ENCODE data around the gene FOXJ1. TPM values are rescaled to one million over a fixed set of nuclear protein-coding genes. Genes with fewer than 3 reads are reported as not detected.

FOXJ1 gene
- total and polyA plus RNA-seq, 2 of the 8 experiments (the other 6 are each of a cell fraction or from before 2014, with no cell fraction given), result 4.7 to 5.4 TPM

DNA sequence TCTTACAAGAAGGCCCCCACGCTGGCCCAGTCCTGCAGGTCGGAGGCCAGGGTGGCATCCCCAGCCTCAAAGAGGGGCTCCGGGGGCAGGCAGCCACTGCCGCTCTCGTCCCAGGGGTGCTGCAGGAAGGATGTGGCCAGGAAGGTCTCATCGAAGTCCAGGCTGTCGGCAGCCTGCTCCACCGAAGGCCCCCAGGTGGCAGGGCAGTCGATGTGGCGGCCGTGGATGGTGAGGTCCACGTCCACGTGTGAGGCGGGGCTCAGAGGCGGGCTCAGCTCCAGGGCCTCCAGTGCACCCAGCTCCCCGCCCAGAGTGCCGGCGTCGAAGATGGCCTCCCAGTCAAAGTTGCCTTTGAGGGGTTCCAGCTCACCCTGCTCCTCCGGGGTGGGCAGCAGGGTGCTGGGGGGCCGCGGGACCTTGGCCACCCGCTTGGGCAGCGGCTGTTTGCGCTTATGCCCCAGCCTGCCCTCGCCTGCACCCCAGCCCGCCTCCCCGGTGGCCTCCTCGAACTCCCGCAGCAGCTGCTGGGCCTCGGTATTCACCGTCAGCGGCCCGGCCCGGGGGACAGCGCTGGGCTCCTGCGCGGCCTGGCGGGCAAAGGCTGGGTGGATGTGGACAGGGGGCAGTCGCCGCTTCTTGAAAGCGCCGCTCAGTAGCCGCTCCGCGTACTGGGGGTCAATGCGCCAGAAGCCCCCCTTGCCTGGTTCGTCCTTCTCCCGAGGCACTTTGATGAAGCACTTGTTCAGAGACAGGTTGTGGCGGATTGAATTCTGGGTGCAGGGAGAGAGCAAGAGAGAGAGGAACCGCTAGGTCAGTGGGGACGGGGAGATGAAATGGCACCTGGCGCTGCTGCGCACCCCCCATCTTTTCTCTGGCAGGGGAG lies 3.5 kb downstream of the FOXJ1 start:
- H2BK5ac ChIP-seq (ENCODE audit: low read depth, low read length), result peak overlapping the region; percentile 24; the same call in 1 of the 2 replicates
- H3K79me2 ChIP-seq (ENCODE audit: control insufficient read depth in 1 of 2, insufficient read depth in 2 of 2, low read length in 2 of 2), result no peaks in the 10 kb centered on the region
- no peak overlapping the region for H2BK120ac ChIP-seq (replicated peaks; ENCODE audit: low read depth, low read length)
- no peak overlapping the region; a peak in 1 of 7 replicates for H3K9ac ChIP-seq (replicated peaks in 1 of 4; ENCODE audit: extremely low read depth in 1 of 4, low read depth in 3 of 4, low read length in 3 of 4)
- H4K8ac ChIP-seq (ENCODE audit: extremely low read depth, insufficient read depth, low read length), result peak overlapping the region; percentile 5; the same call in 1 of the 2 replicates
- FAIRE-seq (no peak), DNase-seq (ENCODE audit: low read depth in 1 of 2, low spot score in 2 of 2) (peak in 1 of 2 experiments; percentile 77)
- H3K4me1 ChIP-seq (replicated peaks in 1 of 4; ENCODE audit: control insufficient read depth in 3 of 4, insufficient read depth in 4 of 4, low read length in 3 of 4), result peaks cover 7 to 76% (median 60%) of the 10 kb centered on the region in 4 experiments
- ChIA-PET CTCF (ENCODE audit: partially characterized antibody) (interaction anchor here (0.6 to 41.5 kb wide), 8 partner anchors 14 to 323 kb away, joined by 3 to 778 read pairs (median 3); partner anchors contain the start of gene FOXJ1), POLR2A (ENCODE audit: partially characterized antibody) (interaction anchor here (0.8 to 9.3 kb wide), 4 partner anchors 11 to 127 kb away, joined by 3 to 70 read pairs (median 4); partner anchors contain the start of gene RNF157)
- no peaks in the 10 kb centered on the region for H4K20me1 ChIP-seq (replicated peaks in 1 of 2; ENCODE audit: control insufficient read depth in 1 of 2, insufficient read depth in 2 of 2, low read length in 2 of 2)
- peaks cover 21% of the 10 kb centered on the region for H3K23me2 ChIP-seq (ENCODE audit: low read depth, low read length)
- H3K27ac ChIP-seq (ENCODE audit: low read depth, low read length), result no peak overlapping the region
- no peak overlapping the region for H3K4ac ChIP-seq (replicated peaks; ENCODE audit: insufficient read length, low read depth, low read length)
- H2BK15ac ChIP-seq (ENCODE audit: low read length), result peak overlapping the region; percentile 92; the same call in 1 of the 2 replicates
- peak overlapping the region; percentile 65; the same call in 1 of the 2 replicates for H3K18ac ChIP-seq (ENCODE audit: extremely low read depth, low read length)
- no peak overlapping the region for H3K14ac ChIP-seq (ENCODE audit: insufficient read length)
- no peak overlapping the region; the same call in 1 of the 2 replicates for H2BK20ac ChIP-seq (ENCODE audit: low read length)
- H3K23ac ChIP-seq (ENCODE audit: insufficient read length), result no peak overlapping the region
- peak overlapping the region; percentile 80; the same call in 1 of the 2 replicates for H2BK12ac ChIP-seq (ENCODE audit: low read depth, low read length)
- peak overlapping the region; percentile 48; the same call in 1 of the 2 replicates for H2AK5ac ChIP-seq (ENCODE audit: low read depth, low read length)
- peak overlapping the region; percentile 10 to 71 (median 20); a peak in 7 of 8 replicates for H3K4me3 ChIP-seq (ENCODE audit: extremely low read depth in 1 of 4, insufficient read depth in 2 of 4, low read depth in 3 of 4, low read length in 4 of 4)
- peaks cover 31 to 67% (median 61%) of the 10 kb centered on the region in 4 experiments for H3K27me3 ChIP-seq (replicated peaks in 1 of 4; ENCODE audit: control insufficient read depth in 3 of 4, extremely low read depth in 1 of 4, insufficient read depth in 3 of 4, low read length in 3 of 4)
- H4K5ac ChIP-seq (ENCODE audit: insufficient read length, low read depth, low read length), result no peak overlapping the region
- H2AFZ ChIP-seq (ENCODE audit: low read length), result no peak overlapping the region
- no peaks in the 10 kb centered on the region for H3K36me3 ChIP-seq (ENCODE audit: control insufficient read depth in 2 of 4, insufficient read depth in 4 of 4, low read length in 3 of 4)
- H3K9me3 ChIP-seq (ENCODE audit: insufficient read depth in 2 of 2, low read depth in 1 of 2, low read length in 1 of 2), result no peaks in the 10 kb centered on the region
- H3K79me1 ChIP-seq (ENCODE audit: low read depth, low read length), result no peaks in the 10 kb centered on the region
- H3K56ac ChIP-seq (replicated peaks; ENCODE audit: insufficient read length, low read depth, low read length), result no peak overlapping the region
- WGBS, 2 experiments (ENCODE audit: extremely low coverage in 1 of 2, insufficient coverage in 1 of 2, insufficient read length in 1 of 2, insufficient replicate concordance in 2 of 2, low coverage in 1 of 2, low lambda C conversion rate in 2 of 2, missing lambda C conversion rate in 1 of 2), result 26% methylated on average over 49 of the region's 54 CpGs; no CpG with 5 or more reads in 1 of the 2 experiments
- H3K4me2 ChIP-seq (ENCODE audit: insufficient read depth in 1 of 2, low read depth in 2 of 2, low read length in 2 of 2), result peak overlapping the region; percentile 92 to 97
- peak overlapping the region; percentile 63 for H4K91ac ChIP-seq (replicated peaks; ENCODE audit: insufficient read length, low read length)
- TF ChIP-seq KDM1A (IDR thresholded peaks at IDR 0.05; ENCODE audit: borderline replicate concordance, low read length), result no peak
- TF ChIP-seq, protein P1, sequence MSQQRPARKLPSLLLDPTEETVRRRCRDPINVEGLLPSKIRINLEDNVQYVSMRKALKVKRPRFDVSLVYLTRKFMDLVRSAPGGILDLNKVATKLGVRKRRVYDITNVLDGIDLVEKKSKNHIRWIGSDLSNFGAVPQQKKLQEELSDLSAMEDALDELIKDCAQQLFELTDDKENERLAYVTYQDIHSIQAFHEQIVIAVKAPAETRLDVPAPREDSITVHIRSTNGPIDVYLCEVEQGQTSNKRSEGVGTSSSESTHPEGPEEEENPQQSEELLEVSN (IDR thresholded peaks at IDR 0.05), result peak; percentile 28; the same call in 1 of the 2 replicates
- TF ChIP-seq POLR2A (IDR thresholded peaks at IDR 0.05; ENCODE audit: control extremely low read depth in 1 of 2, low read depth in 2 of 2, low read length in 2 of 2), result no peak
- no peak for TF ChIP-seq KDM4A (IDR thresholded peaks at IDR 0.05; ENCODE audit: low read depth, low read length, severe bottlenecking)
- TF ChIP-seq BRCA1 (IDR thresholded peaks at IDR 0.05; ENCODE audit: low read depth, low read length), result no peak
- TF ChIP-seq SUZ12 (IDR thresholded peaks at IDR 0.05; ENCODE audit: low read length), result peak; percentile 80
- TF ChIP-seq HDAC2 (IDR thresholded peaks at IDR 0.05; ENCODE audit: borderline replicate concordance in 1 of 2, low read depth in 2 of 2, low read length in 2 of 2), result no peak
- no peak for TF ChIP-seq HDAC6 (IDR thresholded peaks at IDR 0.05; ENCODE audit: low read depth, low read length)
- no peak for TF ChIP-seq BCL11A (IDR thresholded peaks at IDR 0.05; ENCODE audit: low read depth in 2 of 2, low read length in 2 of 2)

All from H1 (cell line).